ENCODE results near the gene HS3ST2. TPM values are rescaled to one million over a fixed set of nuclear protein-coding genes. Genes with fewer than 3 reads are reported as not detected.

The HS3ST2 gene
- total RNA-seq, 1 donor from 2014 or later: not detected

- Mint-ChIP-seq H3K4me3 (ENCODE audit: unreplicated experiment) (no peak overlapping the region), H3K27me3 (ENCODE audit: low read depth) (peaks cover 11% of the 10 kb centered on the region), H3K36me3 (ENCODE audit: low read depth) (no peaks in the 10 kb centered on the region), H3K9me3 (ENCODE audit: low read depth) (no peaks in the 10 kb centered on the region), H3K27ac (ENCODE audit: unreplicated experiment) (no peak overlapping the region), H3K4me1 (ENCODE audit: low read depth) (no peaks in the 10 kb centered on the region)
- TF ChIP-seq CTCF (IDR thresholded peaks at IDR 0.05): no peak
- DNase-seq (ENCODE audit: low spot score): no peak
Measured at GRCh38 chr16:22903716-22904115, 89.8 kb downstream of the HS3ST2 start.

GRCh38 chr16:22912654-22913053, 98.7 kb downstream of the HS3ST2 start:
- no peak for DNase-seq (ENCODE audit: low spot score)
- Mint-ChIP-seq H3K27me3 (ENCODE audit: low read depth) (peaks cover 3% of the 10 kb centered on the region), H3K27ac (ENCODE audit: unreplicated experiment) (no peak overlapping the region), H3K4me1 (ENCODE audit: low read depth) (no peaks in the 10 kb centered on the region), H3K4me3 (ENCODE audit: unreplicated experiment) (no peak overlapping the region), H3K36me3 (ENCODE audit: low read depth) (no peaks in the 10 kb centered on the region), H3K9me3 (ENCODE audit: low read depth) (no peaks in the 10 kb centered on the region)
- no peak for TF ChIP-seq CTCF (IDR thresholded peaks at IDR 0.05)

GRCh38 chr16:22915003-22915402, 101.0 kb downstream of the HS3ST2 start:
- Mint-ChIP-seq H3K36me3 (ENCODE audit: low read depth) (no peaks in the 10 kb centered on the region), H3K4me3 (ENCODE audit: unreplicated experiment) (no peak overlapping the region), H3K27me3 (ENCODE audit: low read depth) (no peaks in the 10 kb centered on the region)

GRCh38 chr16:22923491-22923890, 109.5 kb downstream of the HS3ST2 start:
- Mint-ChIP-seq H3K9me3 (ENCODE audit: low read depth) (no peaks in the 10 kb centered on the region), H3K36me3 (ENCODE audit: low read depth) (no peaks in the 10 kb centered on the region), H3K27ac (ENCODE audit: unreplicated experiment) (no peak overlapping the region), H3K27me3 (ENCODE audit: low read depth) (peaks cover 3% of the 10 kb centered on the region), H3K4me1 (ENCODE audit: low read depth) (no peaks in the 10 kb centered on the region), H3K4me3 (ENCODE audit: unreplicated experiment) (no peak overlapping the region)
- DNase-seq (ENCODE audit: low spot score): no peak
- no peak for TF ChIP-seq CTCF (IDR thresholded peaks at IDR 0.05)

More at GRCh38 chr16:22915003-22915402, 101.0 kb downstream of the HS3ST2 start:
- no peak for DNase-seq (ENCODE audit: low spot score)
- TF ChIP-seq CTCF (IDR thresholded peaks at IDR 0.05): no peak
- Mint-ChIP-seq H3K9me3 (ENCODE audit: low read depth) (no peaks in the 10 kb centered on the region), H3K27ac (ENCODE audit: unreplicated experiment) (no peak overlapping the region), H3K4me1 (ENCODE audit: low read depth) (no peaks in the 10 kb centered on the region)

GRCh38 chr16:22924492-22924891, 110.5 kb downstream of the HS3ST2 start:
- H3K27ac Mint-ChIP-seq (ENCODE audit: unreplicated experiment): no peak overlapping the region
- no peak for TF ChIP-seq CTCF (IDR thresholded peaks at IDR 0.05)
- H3K4me1 Mint-ChIP-seq (ENCODE audit: low read depth): no peaks in the 10 kb centered on the region
- peaks cover 3% of the 10 kb centered on the region for H3K27me3 Mint-ChIP-seq (ENCODE audit: low read depth)
- no peak for DNase-seq (ENCODE audit: low spot score)
- H3K9me3 Mint-ChIP-seq (ENCODE audit: low read depth): no peaks in the 10 kb centered on the region
- H3K36me3 Mint-ChIP-seq (ENCODE audit: low read depth): no peaks in the 10 kb centered on the region
- no peak overlapping the region for H3K4me3 Mint-ChIP-seq (ENCODE audit: unreplicated experiment)

Data from chondrocyte (in vitro differentiated cells).